Glutamatergic neuron (in vitro differentiated cells): Measurements from ENCODE around the gene BAHCC1. TPM values are rescaled to one million over a fixed set of nuclear protein-coding genes. Genes with fewer than 3 reads are reported as not detected.
"Not testable (repeated sequence)": the region's sequence is repeated elsewhere in the genome, so short reads cannot be mapped to it uniquely, and the experiment has no call there.

Experiments
- DNase-seq: peaks from one replicate; pipeline ENCODE4 v3.0.0; 2022
- H3K27ac Mint-ChIP-seq: one replicate; pipeline ENCODE4 v1.8.0; 2020; ENCODE audit warnings: mild to moderate bottlenecking, mixed read lengths, inconsistent platforms; ENCODE audit not compliant: unreplicated experiment
- H3K27me3 Mint-ChIP-seq: one replicate; pipeline ENCODE4 v1.8.0; 2020; ENCODE audit warnings: mild to moderate bottlenecking, moderate library complexity, mixed read lengths, inconsistent platforms; ENCODE audit not compliant: unreplicated experiment
- H3K36me3 Mint-ChIP-seq: one replicate; pipeline ENCODE4 v1.8.0; 2020; ENCODE audit warnings: mild to moderate bottlenecking, mixed read lengths, inconsistent platforms; ENCODE audit not compliant: unreplicated experiment
- H3K4me1 Mint-ChIP-seq: one replicate; pipeline ENCODE4 v1.8.0; 2020; ENCODE audit warnings: mild to moderate bottlenecking, low read depth, mixed read lengths, inconsistent platforms; ENCODE audit not compliant: unreplicated experiment
- H3K4me3 Mint-ChIP-seq: one replicate; pipeline ENCODE4 v1.8.0; 2020; ENCODE audit warnings: mild to moderate bottlenecking, mixed read lengths, inconsistent platforms; ENCODE audit not compliant: unreplicated experiment
- H3K9me3 Mint-ChIP-seq: one replicate; pipeline ENCODE4 v1.8.0; 2020; ENCODE audit warnings: mild to moderate bottlenecking, moderate library complexity, mixed read lengths, inconsistent platforms; ENCODE audit not compliant: unreplicated experiment
- CTCF ChIP-seq: fragments of 200-600 bp; sonication (generic); IDR thresholded peaks from one replicate; pipeline ENCODE4 v1.5.0; 2021; ENCODE audit not compliant: partially characterized antibody, unreplicated experiment
- total RNA-seq: library from RNA; stranded (reverse); fragmentation: NEBNext Ultra II Directional; extraction: Animal tissue kit (Norgen Biotek cat#: 25700); gene quantifications from one replicate; pipeline ENCODE4 v1.2.1, GENCODE V29; 2021; ENCODE audit not compliant: unreplicated experiment

Gene BAHCC1
- total RNA-seq, 1 donor from 2014 or later = 111 TPM

GRCh38 chr17:81420769-81421462 is 25.7 kb downstream of the BAHCC1 start:
- DNase-seq = no peak
- H3K27me3 Mint-ChIP-seq = peaks cover 9% of the 10 kb centered on the region
- H3K4me1 Mint-ChIP-seq = peaks cover 5% of the 10 kb centered on the region
- TF ChIP-seq CTCF = no peak
- no peak overlapping the region for H3K27ac Mint-ChIP-seq
- H3K36me3 Mint-ChIP-seq = no peaks in the 10 kb centered on the region
- no peak overlapping the region for H3K4me3 Mint-ChIP-seq
- H3K9me3 Mint-ChIP-seq = peaks cover 7% of the 10 kb centered on the region

DNA sequence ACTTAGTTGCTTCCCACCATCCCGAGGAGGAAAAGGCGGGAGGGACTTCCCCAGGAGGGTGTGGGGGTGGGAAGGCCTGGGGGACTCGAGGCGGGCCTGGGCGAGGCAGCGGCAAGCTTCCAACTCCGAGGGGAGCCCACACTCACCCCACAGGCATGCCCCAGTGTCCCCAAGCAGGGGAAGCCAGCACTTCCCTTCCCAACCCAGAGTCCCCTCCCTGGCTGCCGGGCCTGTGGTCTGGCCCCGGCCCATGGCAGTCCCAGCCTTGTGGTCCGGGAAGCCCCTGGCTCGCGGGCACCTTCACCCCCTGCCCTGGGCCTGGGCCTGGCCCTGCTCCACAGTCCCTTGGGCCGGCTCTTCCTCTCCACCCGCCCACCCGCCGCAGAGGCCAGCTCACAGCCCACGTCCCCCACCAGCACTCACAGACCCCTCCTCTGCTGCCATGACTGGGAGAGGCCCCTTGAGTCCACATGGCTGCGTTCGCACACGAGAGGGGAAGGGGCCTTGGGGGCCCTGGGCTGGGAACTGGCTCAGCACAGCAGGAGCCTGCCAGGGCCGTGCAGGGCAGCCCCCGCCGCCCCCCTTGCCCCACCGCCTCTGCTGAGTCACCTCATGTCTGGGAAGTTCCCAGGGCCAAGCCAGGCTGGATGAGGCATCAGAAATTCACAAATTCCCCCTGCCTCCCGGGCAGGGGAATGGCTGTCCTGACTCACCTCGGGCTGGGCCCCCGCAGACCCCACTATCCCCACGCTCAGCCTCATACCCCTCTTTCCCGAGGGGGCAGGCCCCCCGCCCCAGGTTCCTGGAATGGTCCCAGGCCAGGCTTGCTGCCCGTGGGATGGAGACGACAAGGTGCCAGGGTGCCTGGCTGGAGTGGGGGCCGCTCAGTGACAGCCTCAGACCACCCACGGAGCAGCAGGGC is 27.8 kb downstream of the BAHCC1 start:
- no peak overlapping the region for H3K4me3 Mint-ChIP-seq
- H3K36me3 Mint-ChIP-seq = no peaks in the 10 kb centered on the region
- H3K27me3 Mint-ChIP-seq = no peaks in the 10 kb centered on the region
- peaks cover 2% of the 10 kb centered on the region for H3K4me1 Mint-ChIP-seq
- no peak for DNase-seq
- TF ChIP-seq CTCF = no peak
- no peaks in the 10 kb centered on the region for H3K9me3 Mint-ChIP-seq
- H3K27ac Mint-ChIP-seq = no peak overlapping the region

GRCh38 chr17:81423698-81424071 is 28.4 kb downstream of the BAHCC1 start:
- DNase-seq = no peak
- H3K4me1 Mint-ChIP-seq = peaks cover 2% of the 10 kb centered on the region
- H3K36me3 Mint-ChIP-seq = no peaks in the 10 kb centered on the region
- H3K4me3 Mint-ChIP-seq = no peak overlapping the region
- H3K27ac Mint-ChIP-seq = no peak overlapping the region
- H3K27me3 Mint-ChIP-seq = no peaks in the 10 kb centered on the region
- H3K9me3 Mint-ChIP-seq = no peaks in the 10 kb centered on the region
- no peak for TF ChIP-seq CTCF

- no peaks in the 10 kb centered on the region for H3K9me3 Mint-ChIP-seq
- no peaks in the 10 kb centered on the region for H3K36me3 Mint-ChIP-seq
- H3K27me3 Mint-ChIP-seq = no peaks in the 10 kb centered on the region
- H3K4me1 Mint-ChIP-seq = peaks cover 2% of the 10 kb centered on the region
- no peak overlapping the region for H3K27ac Mint-ChIP-seq
- no peak overlapping the region for H3K4me3 Mint-ChIP-seq
- DNase-seq = no peak
- no peak for TF ChIP-seq CTCF
These were observed 29.1 kb downstream of the BAHCC1 start for GRCh38 chr17:81424151-81425017.

DNA sequence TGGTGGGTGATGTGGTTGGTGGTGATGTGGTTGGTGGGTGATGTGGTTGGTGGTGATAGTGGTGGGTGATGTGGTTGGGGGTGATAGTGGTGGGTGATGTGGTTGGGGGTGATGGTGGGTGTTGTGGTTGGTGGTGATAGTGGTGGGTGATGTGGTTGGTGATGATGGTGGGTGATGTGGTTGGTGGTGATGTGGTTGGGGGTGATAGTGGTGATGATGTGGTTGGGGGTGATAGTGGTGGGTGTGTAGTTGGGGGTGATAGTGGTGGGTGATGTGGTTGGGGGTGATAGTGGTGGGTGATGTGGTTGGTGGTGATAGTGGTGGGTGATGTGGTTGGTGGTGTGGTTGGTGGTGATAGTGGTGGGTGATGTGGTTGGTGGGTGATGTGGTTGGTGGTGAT is 29.8 kb downstream of the BAHCC1 start:
- not testable (repeated sequence) for H3K27me3 Mint-ChIP-seq, H3K27ac Mint-ChIP-seq, DNase-seq, H3K9me3 Mint-ChIP-seq, H3K36me3 Mint-ChIP-seq, H3K4me1 Mint-ChIP-seq, H3K4me3 Mint-ChIP-seq

DNA sequence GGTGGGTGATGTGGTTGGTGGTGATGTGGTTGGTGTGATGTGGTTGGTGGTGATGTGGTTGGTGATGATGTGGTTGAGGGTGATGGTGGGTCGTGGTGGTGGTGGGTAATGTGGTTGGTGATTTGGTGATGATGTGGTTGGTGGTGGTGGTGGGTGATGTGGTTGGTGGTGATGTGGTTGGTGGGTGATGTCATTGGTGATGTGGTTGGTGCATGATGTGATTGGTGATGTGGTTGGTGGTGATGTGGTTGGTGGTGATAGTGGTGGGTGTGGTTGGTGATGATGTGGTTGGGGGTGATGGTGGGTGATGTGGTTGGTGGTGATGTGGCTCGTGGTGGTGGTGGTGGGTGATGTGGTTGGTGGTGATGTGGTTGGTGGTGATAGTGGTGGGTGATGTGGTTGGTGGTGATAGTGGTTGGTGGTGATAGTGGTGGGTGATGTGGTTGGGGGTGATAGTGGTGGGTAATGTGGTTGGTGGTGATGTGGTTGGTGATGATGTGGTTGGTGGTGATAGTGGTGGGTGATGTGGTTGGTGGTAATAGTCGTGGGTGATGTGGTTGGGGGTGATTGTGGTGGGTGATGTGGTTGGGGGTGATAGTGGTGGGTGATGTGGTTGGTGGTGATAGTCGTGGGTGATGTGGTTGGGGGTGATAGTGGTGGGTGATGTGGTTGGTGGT is 30.6 kb downstream of the BAHCC1 start:
- H3K4me1 Mint-ChIP-seq, H3K36me3 Mint-ChIP-seq, DNase-seq, H3K4me3 Mint-ChIP-seq, H3K27ac Mint-ChIP-seq, H3K27me3 Mint-ChIP-seq, H3K9me3 Mint-ChIP-seq: not testable (repeated sequence)
